ENCODE measurements around the gene PFKL.

The PFKL gene

GRCh38 chr21:44363278-44363677, 63.4 kb downstream of the PFKL start:
- Histone ChIP-seq H3K27me3 (ENCODE audit: control insufficient read depth, insufficient read depth, low read length) (no peaks in the 10 kb centered on the region), H3K4me1 (ENCODE audit: control insufficient read depth, insufficient read depth, low read length) (no peaks in the 10 kb centered on the region), H3K9ac (ENCODE audit: low read depth, low read length) (no peak overlapping the region), H3K4me3 (ENCODE audit: low read depth, low read length) (no peak overlapping the region), H3K36me3 (ENCODE audit: control insufficient read depth, insufficient read depth, low read length) (no peaks in the 10 kb centered on the region), H3K9me3 (ENCODE audit: control insufficient read depth, insufficient read depth, low read length) (no peaks in the 10 kb centered on the region), H3K27ac (ENCODE audit: low read depth, low read length) (no peak overlapping the region)

DNA sequence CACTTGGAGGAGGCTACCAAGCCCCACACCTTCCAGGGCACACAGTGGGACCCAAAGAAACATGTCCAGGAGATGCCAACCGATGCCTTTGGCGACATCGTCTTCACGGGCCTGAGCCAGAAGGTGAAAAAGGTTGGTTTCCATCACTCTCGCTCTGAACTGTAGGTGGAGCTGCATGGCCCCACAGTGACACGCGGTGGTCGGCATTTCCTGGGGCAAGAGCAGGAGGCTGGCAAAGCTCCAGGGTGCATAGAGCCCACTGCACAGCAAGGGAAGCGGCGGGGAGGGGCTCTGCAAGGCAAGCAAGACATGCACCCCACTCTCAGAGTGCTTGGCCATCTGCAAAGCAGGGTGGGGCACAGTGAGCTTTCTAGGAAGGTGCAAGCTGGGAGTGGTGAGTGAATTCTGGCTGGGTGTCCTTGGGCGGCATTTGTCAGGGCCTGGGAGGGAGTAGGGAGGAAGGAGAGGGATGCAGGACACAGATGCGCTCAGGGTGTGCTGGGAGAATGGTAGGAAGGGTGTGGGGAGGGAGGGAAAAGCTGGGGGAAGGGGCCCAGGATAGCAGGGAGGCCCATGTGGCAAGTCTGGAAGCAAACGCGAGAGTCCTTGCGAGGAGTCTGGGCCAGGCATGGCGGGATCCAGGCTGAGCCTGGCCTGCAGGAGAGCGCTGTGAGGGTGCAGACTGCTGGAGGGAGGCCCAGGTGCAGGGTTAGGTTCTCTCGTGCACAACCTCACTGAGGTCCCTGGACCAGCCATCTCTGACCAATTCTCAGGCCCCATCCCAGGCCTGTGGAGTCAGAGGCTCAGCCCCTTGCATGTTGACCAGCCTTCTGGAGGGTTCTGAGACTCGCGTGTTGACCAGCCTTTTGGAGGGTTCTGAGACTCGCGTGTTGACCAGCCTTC, 64.5 kb downstream of the PFKL start:
- no peaks in the 10 kb centered on the region; the same call in 1 of the 2 replicates for H3K27me3 ChIP-seq (ENCODE audit: control insufficient read depth, insufficient read depth, low read length)
- H3K36me3 ChIP-seq (ENCODE audit: control insufficient read depth, insufficient read depth, low read length): no peaks in the 10 kb centered on the region
- no peak overlapping the region for H3K9ac ChIP-seq (ENCODE audit: low read depth, low read length)
- H3K4me3 ChIP-seq (ENCODE audit: low read depth, low read length): no peak overlapping the region
- no peaks in the 10 kb centered on the region for H3K4me1 ChIP-seq (ENCODE audit: control insufficient read depth, insufficient read depth, low read length)
- H3K27ac ChIP-seq (ENCODE audit: low read depth, low read length): no peak overlapping the region
- H3K9me3 ChIP-seq (ENCODE audit: control insufficient read depth, insufficient read depth, low read length): no peaks in the 10 kb centered on the region

GRCh38 chr21:44365251-44365966, 65.6 kb downstream of the PFKL start:
- Histone ChIP-seq H3K4me1 (ENCODE audit: control insufficient read depth, insufficient read depth, low read length) (peaks cover 3% of the 10 kb centered on the region; the same call in 1 of the 2 replicates), H3K9ac (ENCODE audit: low read depth, low read length) (no peak overlapping the region), H3K27me3 (ENCODE audit: control insufficient read depth, insufficient read depth, low read length) (peaks cover 4% of the 10 kb centered on the region)

DNA sequence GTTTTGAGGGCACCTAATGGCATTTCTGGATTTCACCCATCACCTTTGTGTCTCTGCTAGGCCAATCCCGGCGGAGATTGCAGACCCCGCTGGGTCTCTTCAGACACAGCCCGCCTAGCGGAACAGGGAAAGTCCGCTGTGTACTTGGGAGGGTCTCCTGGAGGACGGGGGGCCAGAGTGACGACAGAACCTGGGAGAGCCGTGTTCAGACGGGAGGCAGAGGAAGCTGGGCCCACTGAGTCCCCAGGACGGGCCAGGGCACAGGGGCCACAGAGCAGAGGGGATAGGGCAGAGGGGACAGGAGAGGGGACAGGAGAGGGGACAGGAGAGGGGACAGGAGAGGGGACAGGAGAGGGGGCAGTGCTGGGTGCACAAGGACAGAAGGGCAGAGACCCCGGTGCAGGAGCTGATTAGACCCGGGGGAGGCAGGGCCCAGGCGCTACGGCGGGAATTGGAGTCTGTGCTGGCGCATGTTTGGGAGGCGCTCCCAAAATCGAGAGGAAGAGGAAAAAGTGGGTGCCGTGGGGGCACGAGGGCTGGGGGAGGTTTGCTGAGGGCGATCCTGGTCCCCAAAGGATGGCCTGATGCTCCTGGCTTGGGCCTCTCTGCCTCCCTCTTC, 66.2 kb downstream of the PFKL start:
- no peaks in the 10 kb centered on the region for H3K9me3 ChIP-seq (ENCODE audit: control insufficient read depth, insufficient read depth, low read length)
- H3K9ac ChIP-seq (ENCODE audit: low read depth, low read length): no peak overlapping the region
- H3K36me3 ChIP-seq (ENCODE audit: control insufficient read depth, insufficient read depth, low read length): no peaks in the 10 kb centered on the region
- peaks cover 3% of the 10 kb centered on the region; the same call in 1 of the 2 replicates for H3K4me1 ChIP-seq (ENCODE audit: control insufficient read depth, insufficient read depth, low read length)
- H3K27me3 ChIP-seq (ENCODE audit: control insufficient read depth, insufficient read depth, low read length): peaks cover 10% of the 10 kb centered on the region
- H3K27ac ChIP-seq (ENCODE audit: low read depth, low read length): no peak overlapping the region
- H3K4me3 ChIP-seq (ENCODE audit: low read depth, low read length): no peak overlapping the region

More at GRCh38 chr21:44365251-44365966, 65.6 kb downstream of the PFKL start:
- H3K9me3 ChIP-seq (ENCODE audit: control insufficient read depth, insufficient read depth, low read length): no peaks in the 10 kb centered on the region
- no peak overlapping the region for H3K27ac ChIP-seq (ENCODE audit: low read depth, low read length)
- H3K36me3 ChIP-seq (ENCODE audit: control insufficient read depth, insufficient read depth, low read length): no peaks in the 10 kb centered on the region
- no peak overlapping the region for H3K4me3 ChIP-seq (ENCODE audit: low read depth, low read length)

DNA sequence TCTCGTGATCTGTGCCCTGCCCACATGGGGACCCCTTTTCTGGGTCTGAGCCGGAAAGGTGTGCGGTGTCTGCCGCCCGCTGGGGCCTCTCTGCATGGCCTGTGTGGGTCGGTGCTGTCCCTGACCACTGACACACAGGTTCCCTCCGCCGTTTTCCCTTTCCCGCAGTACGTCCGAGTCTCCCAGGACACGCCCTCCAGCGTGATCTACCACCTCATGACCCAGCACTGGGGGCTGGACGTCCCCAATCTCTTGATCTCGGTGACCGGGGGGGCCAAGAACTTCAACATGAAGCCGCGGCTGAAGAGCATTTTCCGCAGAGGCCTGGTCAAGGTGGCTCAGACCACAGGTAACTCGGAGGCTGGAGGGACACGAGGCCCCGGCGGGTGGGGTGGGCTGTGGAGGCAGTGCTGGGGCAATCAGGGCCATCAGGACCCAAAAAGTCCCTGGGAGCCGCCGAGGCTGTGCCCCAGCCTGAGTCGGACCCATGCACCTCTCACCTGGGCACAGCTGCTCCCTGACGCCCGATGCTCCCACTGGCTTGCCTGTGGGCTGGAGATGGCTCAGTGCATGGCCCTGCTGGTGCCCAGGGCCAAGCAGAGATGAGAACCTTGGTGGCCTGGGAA, 66.8 kb downstream of the PFKL start:
- Histone ChIP-seq H3K9ac (ENCODE audit: low read depth, low read length) (no peak overlapping the region), H3K9me3 (ENCODE audit: control insufficient read depth, insufficient read depth, low read length) (no peaks in the 10 kb centered on the region), H3K27ac (ENCODE audit: low read depth, low read length) (no peak overlapping the region), H3K36me3 (ENCODE audit: control insufficient read depth, insufficient read depth, low read length) (no peaks in the 10 kb centered on the region), H3K27me3 (ENCODE audit: control insufficient read depth, insufficient read depth, low read length) (peaks cover 10% of the 10 kb centered on the region), H3K4me3 (ENCODE audit: low read depth, low read length) (no peak overlapping the region), H3K4me1 (ENCODE audit: control insufficient read depth, insufficient read depth, low read length) (peaks cover 3% of the 10 kb centered on the region; the same call in 1 of the 2 replicates)

GRCh38 chr21:44368711-44369446, 69.0 kb downstream of the PFKL start:
- Histone ChIP-seq H3K4me3 (ENCODE audit: low read depth, low read length) (0 out of 2 replicates have a peak overlapping the region, but pooled peaks have one; percentile 44), H3K9me3 (ENCODE audit: control insufficient read depth, insufficient read depth, low read length) (no peaks in the 10 kb centered on the region), H3K36me3 (ENCODE audit: control insufficient read depth, insufficient read depth, low read length) (no peaks in the 10 kb centered on the region), H3K27ac (ENCODE audit: low read depth, low read length) (no peak overlapping the region), H3K27me3 (ENCODE audit: control insufficient read depth, insufficient read depth, low read length) (peaks cover 10% of the 10 kb centered on the region), H3K4me1 (ENCODE audit: control insufficient read depth, insufficient read depth, low read length) (peaks cover 3% of the 10 kb centered on the region; the same call in 1 of the 2 replicates), H3K9ac (ENCODE audit: low read depth, low read length) (no peak overlapping the region)

- H3K9me3 ChIP-seq (ENCODE audit: control insufficient read depth, insufficient read depth, low read length): peaks cover 6% of the 10 kb centered on the region; the same call in 1 of the 2 replicates
- no peak overlapping the region for H3K9ac ChIP-seq (ENCODE audit: low read depth, low read length)
- H3K36me3 ChIP-seq (ENCODE audit: control insufficient read depth, insufficient read depth, low read length): no peaks in the 10 kb centered on the region
- peaks cover 10% of the 10 kb centered on the region for H3K27me3 ChIP-seq (ENCODE audit: control insufficient read depth, insufficient read depth, low read length)
- no peak overlapping the region for H3K27ac ChIP-seq (ENCODE audit: low read depth, low read length)
- H3K4me1 ChIP-seq (ENCODE audit: control insufficient read depth, insufficient read depth, low read length): peaks cover 3% of the 10 kb centered on the region; the same call in 1 of the 2 replicates
- H3K4me3 ChIP-seq (ENCODE audit: low read depth, low read length): peak overlapping the region; percentile 22; the same call in 1 of the 2 replicates
Observed at GRCh38 chr21:44370027-44370735, 70.3 kb downstream of the PFKL start.

DNA sequence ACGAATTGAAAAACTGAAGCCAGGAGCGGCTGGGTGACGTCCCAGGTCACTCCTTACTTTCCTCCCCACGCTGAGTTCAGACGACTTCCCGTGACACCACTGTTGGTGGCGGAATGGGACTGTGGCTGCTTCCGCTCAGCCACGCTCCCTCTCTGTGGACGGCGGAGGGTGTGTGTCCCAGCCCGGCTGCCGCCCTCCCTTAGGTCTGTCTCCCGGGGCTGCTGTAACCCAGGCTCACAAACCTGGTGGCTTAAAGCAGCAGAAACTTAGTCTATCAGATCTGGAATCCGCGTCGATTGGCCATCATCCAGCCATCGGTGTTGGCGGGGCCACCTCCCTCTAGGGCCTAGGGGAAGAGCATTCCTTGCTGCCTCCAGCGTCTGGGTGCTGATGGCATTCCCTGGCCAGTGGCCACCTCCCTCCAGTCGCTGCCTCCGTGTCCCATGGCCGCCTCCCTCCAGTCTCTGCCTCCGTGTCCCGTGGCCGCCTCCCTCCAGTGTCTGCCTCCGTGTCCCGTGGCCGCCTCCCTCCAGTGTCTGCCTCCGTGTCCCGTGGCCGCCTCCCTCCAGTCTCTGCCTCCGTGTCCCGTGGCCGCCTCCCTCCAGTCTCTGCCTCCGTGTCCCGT, 71.0 kb downstream of the PFKL start:
- peaks cover 10% of the 10 kb centered on the region for H3K27me3 ChIP-seq (ENCODE audit: control insufficient read depth, insufficient read depth, low read length)
- H3K4me1 ChIP-seq (ENCODE audit: control insufficient read depth, insufficient read depth, low read length): peaks cover 3% of the 10 kb centered on the region; the same call in 1 of the 2 replicates
- H3K4me3 ChIP-seq (ENCODE audit: low read depth, low read length): no peak overlapping the region
- no peaks in the 10 kb centered on the region for H3K36me3 ChIP-seq (ENCODE audit: control insufficient read depth, insufficient read depth, low read length)
- peaks cover 6% of the 10 kb centered on the region; the same call in 1 of the 2 replicates for H3K9me3 ChIP-seq (ENCODE audit: control insufficient read depth, insufficient read depth, low read length)
- no peak overlapping the region for H3K27ac ChIP-seq (ENCODE audit: low read depth, low read length)
- H3K9ac ChIP-seq (ENCODE audit: low read depth, low read length): no peak overlapping the region

DNA sequence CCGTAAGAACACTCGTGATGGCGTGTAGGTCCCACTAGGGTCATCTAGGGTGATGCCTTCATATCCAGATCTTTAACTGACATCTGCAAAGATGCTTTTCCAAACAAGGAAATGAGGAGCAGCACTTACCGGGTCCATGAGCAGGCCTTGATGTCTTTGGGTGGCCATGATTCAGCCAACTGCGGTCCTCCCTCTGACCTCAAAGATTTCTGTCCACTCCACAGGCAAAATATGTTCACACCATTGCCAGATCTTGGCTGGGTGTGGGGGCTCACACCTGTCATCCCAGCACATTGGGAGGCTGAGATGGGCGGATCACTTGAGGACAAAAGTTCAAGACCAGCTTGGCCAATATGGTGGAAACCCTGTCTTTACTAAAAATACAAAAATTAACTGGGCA, 71.7 kb downstream of the PFKL start:
- Histone ChIP-seq H3K27ac (ENCODE audit: low read depth, low read length) (no peak overlapping the region), H3K4me1 (ENCODE audit: control insufficient read depth, insufficient read depth, low read length) (peaks cover 3% of the 10 kb centered on the region; the same call in 1 of the 2 replicates), H3K9ac (ENCODE audit: low read depth, low read length) (no peak overlapping the region), H3K9me3 (ENCODE audit: control insufficient read depth, insufficient read depth, low read length) (peaks cover 6% of the 10 kb centered on the region; the same call in 1 of the 2 replicates), H3K27me3 (ENCODE audit: control insufficient read depth, insufficient read depth, low read length) (peaks cover 10% of the 10 kb centered on the region), H3K4me3 (ENCODE audit: low read depth, low read length) (no peak overlapping the region), H3K36me3 (ENCODE audit: control insufficient read depth, insufficient read depth, low read length) (no peaks in the 10 kb centered on the region)

Measured in HUES48 (cell line).